CD14-positive monocyte (primary cell): ENCODE data around the gene GRK5. TPM values are rescaled to one million over a fixed set of nuclear protein-coding genes. Genes with fewer than 3 reads are reported as not detected.
A peak's percentile ranks its signal among the peaks of the same experiment; 100 is the strongest.

Experiments
- DNase-seq, 3 donors: peaks; one replicate each; pipeline ENCODE4 v3.0.0-alpha.2; 2011 to 2022
- H2AFZ ChIP-seq: 2 replicates; pipeline ENCODE4 v1.6.0; 2012; ENCODE audit warnings: mild to moderate bottlenecking, low read depth, low read length, inconsistent platforms; ENCODE audit not compliant: insufficient read depth, poor library complexity, severe bottlenecking
- H3K27ac ChIP-seq, 2 donors: 1 replicate in 1 of 2; 2 replicates in 1 of 2; pipeline ENCODE4 v1.5.1; 2012 to 2013; ENCODE audit warnings: low read length in 2 of 2, control low read depth in 1 of 2, inconsistent platforms in 1 of 2, low read depth in 1 of 2, mild to moderate bottlenecking in 1 of 2
- H3K27me3 ChIP-seq, 2 donors: one replicate each; pipeline versions ENCODE4 v1.6.0 to v1.6.1; 2011 to 2013; ENCODE audit warnings: low read length in 2 of 2; ENCODE audit not compliant: control insufficient read depth in 2 of 2, insufficient read depth in 2 of 2
- H3K36me3 ChIP-seq, 2 donors: replicated peaks in 1 of 2; 1 replicate in 1 of 2; 2 replicates in 1 of 2; pipeline versions ENCODE4 v1.5.1 to v1.6.1; 2012 to 2013; ENCODE audit warnings: low read length in 2 of 2, control low read depth in 1 of 2, inconsistent platforms in 1 of 2, mild to moderate bottlenecking in 1 of 2; ENCODE audit not compliant: insufficient read depth in 2 of 2, control insufficient read depth in 1 of 2
- H3K4me1 ChIP-seq, 2 donors: 1 replicate in 1 of 2; 2 replicates in 1 of 2; pipeline versions ENCODE4 v1.5.1 to v1.6.1; 2012 to 2013; ENCODE audit warnings: low read length in 2 of 2, control low read depth in 1 of 2, inconsistent platforms in 1 of 2, mild to moderate bottlenecking in 1 of 2, moderate library complexity in 1 of 2; ENCODE audit not compliant: insufficient read depth in 2 of 2, control insufficient read depth in 1 of 2
- H3K4me2 ChIP-seq: replicated peaks from 2 replicates; pipeline ENCODE3; 2012; ENCODE audit warnings: low read length, moderate library complexity, mild to moderate bottlenecking; ENCODE audit not compliant: poor library complexity, severe bottlenecking; ENCODE audit errors: extremely low read depth
- H3K4me3 ChIP-seq, 3 experiments: fragments of 200-600 bp in 1 of 3; sonication (generic) in 1 of 3; replicated peaks in 1 of 3; 1 replicate in 2 of 3; 2 replicates in 1 of 3; pipeline ENCODE4 v1.5.1; 2011 to 2013; ENCODE audit warnings: low read length in 3 of 3, mild to moderate bottlenecking in 3 of 3, control low read depth in 2 of 3, low read depth in 2 of 3, inconsistent platforms in 1 of 3, moderate library complexity in 1 of 3
- H3K79me2 ChIP-seq: 2 replicates; pipeline ENCODE4 v1.6.0; 2012; ENCODE audit warnings: mild to moderate bottlenecking, control low read depth, inconsistent platforms, low read length, moderate library complexity; ENCODE audit not compliant: insufficient read depth
- H3K9ac ChIP-seq: 2 replicates; pipeline ENCODE4 v1.6.0; 2017; ENCODE audit warnings: low read length, mild to moderate bottlenecking; ENCODE audit not compliant: insufficient read depth, poor library complexity, severe bottlenecking
- H3K9me3 ChIP-seq, 2 donors: replicated peaks in 1 of 2; 1 replicate in 1 of 2; 2 replicates in 1 of 2; pipeline versions ENCODE4 v1.5.1 to v1.6.1; 2012 to 2013; ENCODE audit warnings: low read length in 2 of 2, control low read depth in 1 of 2; ENCODE audit not compliant: control insufficient read depth in 1 of 2, insufficient read depth in 1 of 2
- H4K20me1 ChIP-seq: 2 replicates; pipeline ENCODE4 v1.6.0; 2012; ENCODE audit warnings: mild to moderate bottlenecking, low read length, control low read depth, moderate library complexity; ENCODE audit not compliant: insufficient read depth
- H3K27ac Mint-ChIP-seq, 7 donors: one replicate each; pipeline ENCODE4 v1.8.0; 2020; ENCODE audit warnings: mild to moderate bottlenecking in 7 of 7, mixed read lengths in 7 of 7, moderate library complexity in 6 of 7, inconsistent platforms in 2 of 7
- H3K27me3 Mint-ChIP-seq, 3 donors: one replicate each; pipeline ENCODE4 v1.8.0; 2021 to 2022; ENCODE audit warnings: low read depth in 3 of 3, mild to moderate bottlenecking in 3 of 3, mixed read lengths in 3 of 3, moderate library complexity in 3 of 3, inconsistent platforms in 1 of 3
- H3K36me3 Mint-ChIP-seq, 2 donors: one replicate each; pipeline ENCODE4 v1.8.0; 2020; ENCODE audit warnings: mixed read lengths in 2 of 2, inconsistent platforms in 1 of 2, mild to moderate bottlenecking in 1 of 2
- H3K4me1 Mint-ChIP-seq: one replicate; pipeline ENCODE4 v1.8.0; 2020; ENCODE audit warnings: mild to moderate bottlenecking, mixed read lengths
- H3K4me3 Mint-ChIP-seq, 2 donors: one replicate each; pipeline ENCODE4 v1.8.0; 2020; ENCODE audit warnings: mild to moderate bottlenecking in 2 of 2, mixed read lengths in 2 of 2, moderate library complexity in 1 of 2
- H3K9me3 Mint-ChIP-seq, 7 donors: one replicate each; pipeline ENCODE4 v1.8.0; 2020 to 2022; ENCODE audit warnings: mixed read lengths in 7 of 7, mild to moderate bottlenecking in 6 of 7, moderate library complexity in 6 of 7, inconsistent platforms in 2 of 7
- WGBS: methylation state at CpG from one replicate; pipeline ENCODE4 v1.1.5; 2013; ENCODE audit warnings: missing lambda C conversion rate; ENCODE audit not compliant: insufficient coverage; 5-methylcytosine and 5-hydroxymethylcytosine counted together
- intact Hi-C, 2 donors: fragments of 100-400 bp; cut with micrococcal nuclease; formaldehyde crosslinking; loops; one replicate each; pipeline versions ENCODE4 v1.15.0 to v1.15.1; 2023
- polyA plus RNA-seq, 3 donors: library from polyadenylated mRNA; depleted of rRNA in 1 of 3; unstranded in 2 of 3; stranded (reverse) in 1 of 3; fragments of 300-500 nt in 2 of 3; fragments of >200 nt in 1 of 3; fragmentation: Illumina TruSeq in 2 of 3; gene quantifications; 1 replicate in 2 of 3; 2 replicates in 1 of 3; pipeline ENCODE4 v1.2.3, GENCODE V29; 2012 to 2021
- TF ChIP-seq, protein P1 (sequence below): fragments of 200-600 bp; IDR thresholded peaks from one replicate; pipeline ENCODE4 v1.8.0; 2022; ENCODE audit warnings: antibody characterized with exemption, mild to moderate bottlenecking

Gene GRK5
- polyA plus RNA-seq, 3 donors: 1.2 to 6.5 (median 2.8) TPM

- no peaks in the 10 kb centered on the region for H3K9me3 Mint-ChIP-seq
- TF ChIP-seq, protein P1, sequence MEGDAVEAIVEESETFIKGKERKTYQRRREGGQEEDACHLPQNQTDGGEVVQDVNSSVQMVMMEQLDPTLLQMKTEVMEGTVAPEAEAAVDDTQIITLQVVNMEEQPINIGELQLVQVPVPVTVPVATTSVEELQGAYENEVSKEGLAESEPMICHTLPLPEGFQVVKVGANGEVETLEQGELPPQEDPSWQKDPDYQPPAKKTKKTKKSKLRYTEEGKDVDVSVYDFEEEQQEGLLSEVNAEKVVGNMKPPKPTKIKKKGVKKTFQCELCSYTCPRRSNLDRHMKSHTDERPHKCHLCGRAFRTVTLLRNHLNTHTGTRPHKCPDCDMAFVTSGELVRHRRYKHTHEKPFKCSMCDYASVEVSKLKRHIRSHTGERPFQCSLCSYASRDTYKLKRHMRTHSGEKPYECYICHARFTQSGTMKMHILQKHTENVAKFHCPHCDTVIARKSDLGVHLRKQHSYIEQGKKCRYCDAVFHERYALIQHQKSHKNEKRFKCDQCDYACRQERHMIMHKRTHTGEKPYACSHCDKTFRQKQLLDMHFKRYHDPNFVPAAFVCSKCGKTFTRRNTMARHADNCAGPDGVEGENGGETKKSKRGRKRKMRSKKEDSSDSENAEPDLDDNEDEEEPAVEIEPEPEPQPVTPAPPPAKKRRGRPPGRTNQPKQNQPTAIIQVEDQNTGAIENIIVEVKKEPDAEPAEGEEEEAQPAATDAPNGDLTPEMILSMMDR: no peak
- H3K4me1 Mint-ChIP-seq: peaks cover 30% of the 10 kb centered on the region
- Histone ChIP-seq H3K27ac (peak overlapping the region; percentile 73 to 86), H3K4me3 (peak overlapping the region; percentile 40 to 80 (median 69)), H3K27me3 (no peaks in the 10 kb centered on the region), H3K9me3 (no peaks in the 10 kb centered on the region), H3K79me2 (peaks cover 14% of the 10 kb centered on the region), H3K4me2 (peak overlapping the region; percentile 84), H3K36me3 (no peaks in the 10 kb centered on the region), H4K20me1 (no peaks in the 10 kb centered on the region), H3K9ac (peak overlapping the region; percentile 93), H2AFZ (peak overlapping the region; percentile 74), H3K4me1 (peaks cover 33 to 39% of the 10 kb centered on the region in 2 donors)
- peak; percentile 40 to 46 (median 44) for DNase-seq
- intact Hi-C loops: loop anchor here (2.0 to 10.0 kb wide), 4 partner anchors 65 to 451 kb away; partner anchors contain the start of gene CACUL1 (in 1 of the 2)
- peaks cover 0 to 1% of the 10 kb centered on the region in 2 donors for H3K36me3 Mint-ChIP-seq
- peak overlapping the region; percentile 91 to 97 for H3K4me3 Mint-ChIP-seq
- H3K27me3 Mint-ChIP-seq: peaks cover 3 to 16% (median 16%) of the 10 kb centered on the region in 3 donors
- 23% methylated on average over 17 of the region's 17 CpGs for WGBS
- peak overlapping the region; percentile 90 to 98 (median 97) for H3K27ac Mint-ChIP-seq
These were observed 1.3 kb upstream of the GRK5 start for GRCh38 chr10:119205894-119206602.

GRCh38 chr10:119206603-119207365, 587 bp upstream of the GRK5 start:
- H2AFZ ChIP-seq: peak overlapping the region; percentile 74

More at GRCh38 chr10:119206603-119207365, 587 bp upstream of the GRK5 start:
- Mint-ChIP-seq H3K27me3 (peaks cover 3 to 16% (median 16%) of the 10 kb centered on the region in 3 donors), H3K4me3 (peak overlapping the region; percentile 91 to 97), H3K4me1 (peaks cover 35% of the 10 kb centered on the region), H3K9me3 (peaks cover 0 to 1% (median 0%) of the 10 kb centered on the region in 7 donors), H3K36me3 (peaks cover 0 to 7% of the 10 kb centered on the region in 2 donors), H3K27ac (peak overlapping the region; percentile 90 to 98 (median 97))
- Histone ChIP-seq H3K9ac (peak overlapping the region; percentile 93), H3K27me3 (no peaks in the 10 kb centered on the region), H3K36me3 (peaks cover 0 to 3% of the 10 kb centered on the region in 2 donors), H3K4me1 (peaks cover 33 to 42% of the 10 kb centered on the region in 2 donors), H3K9me3 (no peaks in the 10 kb centered on the region), H3K4me3 (peak overlapping the region; percentile 40 to 80 (median 69)), H3K27ac (peak overlapping the region; percentile 73 to 86), H3K4me2 (peak overlapping the region; percentile 84), H4K20me1 (no peaks in the 10 kb centered on the region), H3K79me2 (peaks cover 14% of the 10 kb centered on the region)
- peak; percentile 42 to 59 (median 54) for DNase-seq
- under 1% methylated on average over 97 of the region's 97 CpGs for WGBS
- intact Hi-C loops: loop anchor here (2.0 to 10.0 kb wide), 4 partner anchors 64 to 452 kb away; partner anchors contain the start of gene CACUL1 (in 1 of the 2)
- TF ChIP-seq, protein P1: peak; percentile 96
